COR-L47 (cell line): Measurements from ENCODE around the gene YPEL1.
"Not testable (repeated sequence)": the region's sequence is repeated elsewhere in the genome, so short reads cannot be mapped to it uniquely, and the experiment has no call there.

Experiments
- DNase-seq: peaks from one replicate; lab custom pipeline; 2025; lab: John Stamatoyannopoulos, UW

YPEL1 gene

GRCh38 chr22:21753374-21754111 lies 17.9 kb upstream of the YPEL1 start:
- no peak for DNase-seq

GRCh38 chr22:21752276-21752675 lies 16.7 kb upstream of the YPEL1 start:
- DNase-seq = no peak

GRCh38 chr22:21745948-21746347 lies 10.4 kb upstream of the YPEL1 start:
- DNase-seq = no peak

- not testable (repeated sequence) for DNase-seq
Measured at GRCh38 chr22:21744917-21745316, 9.3 kb upstream of the YPEL1 start.

DNA sequence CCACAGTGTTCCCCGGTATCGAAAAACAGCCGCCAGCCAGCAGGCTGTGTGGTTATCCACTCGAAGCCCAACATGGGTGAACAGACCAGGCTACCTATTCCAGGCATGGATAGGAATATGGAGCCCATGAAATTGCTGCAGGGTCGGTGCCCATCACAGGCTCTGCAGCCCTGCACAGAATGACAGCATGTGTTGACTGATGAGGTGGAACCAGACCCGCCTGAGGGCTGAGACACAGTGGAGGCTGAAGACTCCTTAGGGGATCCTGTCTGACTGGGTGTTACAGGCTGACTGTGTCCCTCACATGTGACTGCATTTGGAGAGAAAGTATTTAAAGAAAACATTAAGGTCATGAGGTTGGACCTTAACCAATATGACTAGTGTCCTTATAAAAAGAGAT lies 6.2 kb upstream of the YPEL1 start:
- DNase-seq = no peak

GRCh38 chr22:21741059-21741458 lies 5.5 kb upstream of the YPEL1 start:
- no peak for DNase-seq

- no peak for DNase-seq
Measured at GRCh38 chr22:21739828-21740377, 4.3 kb upstream of the YPEL1 start.

- no peak for DNase-seq
Measured at GRCh38 chr22:21738966-21739365, 3.4 kb upstream of the YPEL1 start.

DNA sequence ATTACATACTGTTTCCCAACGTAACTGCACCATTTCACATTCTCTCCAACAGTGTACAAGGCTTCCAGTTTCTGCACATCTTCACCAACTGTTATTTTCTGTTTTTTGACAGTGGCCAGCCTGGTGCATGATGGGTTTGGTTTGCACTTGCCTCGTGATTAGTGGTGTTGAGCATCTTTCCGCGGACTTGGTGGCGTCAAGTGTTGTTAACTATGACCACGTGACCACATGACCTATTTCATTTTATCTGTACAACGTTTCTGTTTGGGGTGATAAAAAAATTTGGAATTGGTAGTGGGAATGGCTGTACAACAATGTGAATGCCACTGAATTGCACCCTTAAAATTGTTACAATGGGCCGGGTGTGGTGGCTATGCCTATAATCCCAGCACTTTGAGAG lies 2.5 kb upstream of the YPEL1 start:
- DNase-seq = no peak

DNA sequence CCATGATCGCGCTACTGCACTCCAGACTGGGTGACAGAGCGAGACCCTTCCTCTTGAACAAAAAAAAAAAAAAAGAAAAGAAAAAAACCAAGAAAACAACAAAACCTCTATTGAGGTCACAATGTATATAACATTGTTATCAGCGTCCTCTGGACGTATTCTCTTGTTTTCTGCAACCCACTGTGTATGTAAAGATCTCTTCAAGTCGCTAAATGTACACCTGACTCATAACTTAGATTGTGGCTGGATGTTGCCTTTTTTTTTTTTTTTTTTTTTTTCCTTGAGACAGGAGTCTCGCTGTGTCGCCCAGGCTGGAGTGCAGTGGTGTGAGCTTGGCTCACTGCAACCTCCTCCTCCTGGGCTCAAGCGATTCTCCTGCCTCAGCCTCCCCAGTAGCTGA lies 1.4 kb upstream of the YPEL1 start:
- no peak for DNase-seq

DNA sequence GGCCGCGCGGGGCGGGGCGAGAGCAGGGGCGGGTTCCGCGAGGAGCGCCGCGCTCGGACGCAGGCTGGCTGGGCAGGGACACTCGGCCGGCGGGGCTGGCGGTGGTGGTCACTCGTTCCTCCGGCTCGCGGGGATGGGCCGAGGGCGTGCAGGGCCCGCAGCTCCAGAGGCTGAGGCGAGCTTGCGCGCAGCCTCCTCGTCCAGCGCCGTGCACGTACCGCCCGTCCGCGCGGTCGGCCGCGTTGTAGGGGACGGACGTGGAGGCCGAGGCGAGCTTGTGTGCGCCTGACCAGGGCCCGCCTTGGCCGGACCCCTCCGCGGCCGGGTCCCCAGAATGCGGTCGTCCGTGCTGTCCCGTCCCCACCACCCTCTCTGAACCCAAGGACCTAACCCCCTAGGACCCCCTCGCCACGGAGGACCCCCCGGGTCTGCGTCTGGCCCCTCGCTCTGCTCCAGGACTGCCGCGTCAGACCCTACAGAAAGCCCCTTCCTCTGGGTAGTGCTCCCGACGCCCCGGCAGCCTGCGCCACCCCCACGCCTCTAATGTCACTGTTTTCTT lies 569 bp upstream of the YPEL1 start:
- no peak for DNase-seq

DNA sequence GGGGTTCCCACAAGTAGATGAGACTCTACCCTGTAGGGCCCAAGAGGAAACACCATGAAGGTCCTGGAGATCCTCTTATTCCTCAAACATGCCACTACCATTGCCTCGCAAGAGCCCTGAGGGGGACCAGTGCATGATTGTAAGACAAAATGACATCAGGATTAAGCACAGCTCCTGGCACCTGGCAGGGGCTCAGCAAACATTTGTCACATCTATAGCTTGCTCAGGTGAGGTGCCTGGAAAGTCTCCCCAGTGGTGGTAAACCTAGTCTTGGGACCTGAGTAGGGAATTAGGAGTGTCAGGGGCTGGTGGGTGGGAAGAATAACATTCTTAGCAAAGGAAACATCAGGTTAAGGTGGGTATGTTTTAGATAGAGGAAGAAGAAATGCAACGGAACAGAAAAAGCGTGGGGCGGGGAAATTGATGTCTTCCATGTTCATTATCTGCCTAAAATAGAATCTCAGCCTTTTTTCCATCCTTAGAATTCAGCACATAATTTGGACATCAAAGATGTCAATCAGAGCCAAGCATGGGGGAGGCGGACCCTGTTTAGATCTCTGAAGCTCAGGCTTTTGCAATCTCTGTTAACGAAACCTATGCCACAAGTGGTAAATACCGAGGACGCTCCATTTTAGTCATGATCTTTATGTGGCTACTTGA lies 924 bp downstream of the YPEL1 start:
- no peak for DNase-seq

DNA sequence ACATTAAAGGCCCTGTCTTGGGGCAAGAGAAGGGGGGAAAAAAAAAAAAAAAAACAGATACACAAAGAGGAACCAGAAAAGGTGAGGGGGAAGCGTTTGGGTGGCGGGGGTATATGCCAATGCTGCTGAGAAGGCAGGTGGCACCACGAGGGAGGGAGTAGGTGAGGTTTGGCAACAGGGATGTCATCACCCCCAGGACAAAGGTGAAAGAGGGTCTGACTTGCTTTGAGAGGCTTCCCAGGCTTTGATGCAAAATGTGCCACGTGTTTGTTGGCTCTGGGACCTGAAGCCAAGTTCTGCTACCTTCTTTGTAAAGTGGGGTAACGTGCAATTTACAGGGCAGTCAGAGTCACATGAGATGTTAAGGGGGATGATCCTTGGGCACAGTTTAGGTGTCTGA lies 4.1 kb downstream of the YPEL1 start:
- no peak for DNase-seq

DNA sequence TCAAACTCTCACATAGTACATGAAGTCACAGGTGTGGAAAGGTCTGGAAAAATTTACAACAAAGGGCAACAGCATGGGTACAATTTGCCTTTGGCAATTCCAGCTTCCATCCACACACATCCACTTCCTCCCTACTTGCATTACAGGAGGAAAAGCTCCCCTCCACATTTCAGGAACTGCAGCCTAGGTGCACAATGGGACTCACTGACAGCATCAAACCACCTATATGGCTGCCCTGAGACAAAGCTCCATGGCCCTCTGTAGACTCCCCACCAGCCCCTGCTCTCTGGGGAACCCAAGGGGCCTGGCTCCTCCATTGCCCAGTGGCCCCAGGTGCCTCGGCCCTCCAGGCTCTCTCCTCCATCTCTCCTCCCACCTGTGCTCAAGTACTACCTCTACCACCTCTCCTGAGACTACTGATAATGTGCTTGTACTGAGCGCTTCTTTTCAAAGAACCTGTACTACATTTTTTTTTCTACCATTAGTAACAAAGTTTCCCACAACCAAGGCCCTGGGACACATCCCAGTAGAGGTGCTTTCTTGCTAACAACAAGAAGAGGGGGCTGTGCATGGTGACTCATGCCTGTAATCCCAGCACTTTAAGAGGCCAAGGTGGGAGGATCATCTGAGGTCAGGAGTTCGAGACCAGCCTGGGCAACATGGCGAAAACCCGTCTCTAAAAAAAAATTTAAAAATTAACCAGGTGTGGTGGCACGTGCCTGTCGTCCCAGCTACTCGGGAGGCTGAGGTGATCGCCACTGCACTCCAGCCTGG lies 4.9 kb downstream of the YPEL1 start:
- DNase-seq = no peak

GRCh38 chr22:21729184-21729583 lies 6.4 kb downstream of the YPEL1 start:
- DNase-seq = not testable (repeated sequence)

GRCh38 chr22:21728270-21728669 lies 7.3 kb downstream of the YPEL1 start:
- DNase-seq = no peak

GRCh38 chr22:21727768-21728167 lies 7.8 kb downstream of the YPEL1 start:
- DNase-seq = no peak

DNA sequence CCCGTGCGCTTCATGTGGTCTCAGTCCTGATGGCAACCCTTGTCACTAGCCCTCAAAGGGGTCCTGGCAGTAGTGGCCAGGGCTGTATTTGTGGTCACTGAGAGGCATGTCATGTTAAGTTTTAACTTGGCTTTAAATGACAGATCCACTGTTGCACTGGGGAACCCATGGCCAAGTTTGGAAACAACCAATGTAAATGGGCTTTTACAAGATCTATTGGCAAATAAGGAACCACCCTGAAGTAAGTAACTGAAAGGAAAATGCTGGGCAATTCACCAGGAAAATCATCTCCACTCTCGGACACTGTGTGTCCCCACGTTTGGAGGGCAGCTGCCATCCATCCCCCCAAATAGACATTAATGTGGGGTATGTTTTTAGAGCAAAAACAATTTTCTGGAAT lies 8.4 kb downstream of the YPEL1 start:
- no peak for DNase-seq

DNA sequence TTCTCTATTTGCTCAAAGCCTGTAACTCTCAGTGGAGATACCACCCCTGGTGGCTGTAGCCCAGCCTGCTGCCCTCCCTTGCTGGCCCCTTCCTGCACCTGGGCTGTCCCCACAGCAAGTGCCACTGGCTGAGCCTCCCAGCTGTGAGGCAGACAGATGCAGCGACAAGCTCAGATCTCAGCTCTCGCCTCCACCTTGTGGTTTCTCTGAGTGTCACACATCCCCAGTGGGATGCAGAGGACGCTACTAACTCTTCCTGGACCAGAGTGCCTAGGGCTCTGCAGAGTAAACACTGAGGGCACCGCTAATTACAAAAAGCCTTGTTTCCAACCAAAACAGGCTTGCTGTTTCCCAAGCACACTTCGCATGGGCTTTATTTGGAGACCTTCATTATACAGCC lies 8.9 kb downstream of the YPEL1 start:
- DNase-seq = peak; percentile 88

GRCh38 chr22:21725956-21726649 lies 9.5 kb downstream of the YPEL1 start:
- no peak for DNase-seq

- not testable (repeated sequence) for DNase-seq
Measured at GRCh38 chr22:21724496-21724895, 11.1 kb downstream of the YPEL1 start.
